ENCODE measurements around the gene NME7. TPM values are rescaled to one million over a fixed set of nuclear protein-coding genes. Genes with fewer than 3 reads are reported as not detected.

The NME7 gene
- total RNA-seq, 1 experiment from 2014 or later: 25.2 TPM

GRCh38 chr1:169300854-169301253 lies 66.7 kb downstream of the NME7 start:
- Mint-ChIP-seq H3K9me3 (ENCODE audit: low read depth, unreplicated experiment) (no peaks in the 10 kb centered on the region), H3K4me3 (ENCODE audit: low read depth, unreplicated experiment) (no peak overlapping the region), H3K4me1 (ENCODE audit: low read depth, unreplicated experiment) (peaks cover 7% of the 10 kb centered on the region), H3K27ac (ENCODE audit: unreplicated experiment) (no peak overlapping the region), H3K36me3 (ENCODE audit: insufficient read depth, unreplicated experiment) (no peaks in the 10 kb centered on the region), H3K27me3 (ENCODE audit: unreplicated experiment) (no peaks in the 10 kb centered on the region)
- BruUV-seq (replicated peaks): no TSS peak
- CTCF ChIA-PET: no interaction called here
- no peak for DNase-seq
- no peak for TF ChIP-seq CTCF (IDR thresholded peaks at IDR 0.05; ENCODE audit: unreplicated experiment)
- intact Hi-C loops (cut with micrococcal nuclease; ENCODE audit: unreplicated experiment): loop anchor here (5.0 kb wide), 1 partner anchor 69 kb away; no protein-coding TSS in a partner anchor

GRCh38 chr1:169298441-169298840 lies 69.2 kb downstream of the NME7 start:
- no TSS peak for BruUV-seq (replicated peaks)
- CTCF ChIA-PET: no interaction called here
- Mint-ChIP-seq H3K36me3 (ENCODE audit: insufficient read depth, unreplicated experiment) (no peaks in the 10 kb centered on the region), H3K4me1 (ENCODE audit: low read depth, unreplicated experiment) (peaks cover 7% of the 10 kb centered on the region), H3K4me3 (ENCODE audit: low read depth, unreplicated experiment) (no peak overlapping the region), H3K27me3 (ENCODE audit: unreplicated experiment) (no peaks in the 10 kb centered on the region), H3K27ac (ENCODE audit: unreplicated experiment) (no peak overlapping the region), H3K9me3 (ENCODE audit: low read depth, unreplicated experiment) (no peaks in the 10 kb centered on the region)
- intact Hi-C loops (cut with micrococcal nuclease; ENCODE audit: unreplicated experiment): no loop called here
- DNase-seq: no peak
- no peak for TF ChIP-seq CTCF (IDR thresholded peaks at IDR 0.05; ENCODE audit: unreplicated experiment)

GRCh38 chr1:169295846-169296245 lies 71.8 kb downstream of the NME7 start:
- Mint-ChIP-seq H3K4me3 (ENCODE audit: low read depth, unreplicated experiment) (no peak overlapping the region), H3K36me3 (ENCODE audit: insufficient read depth, unreplicated experiment) (no peaks in the 10 kb centered on the region), H3K9me3 (ENCODE audit: low read depth, unreplicated experiment) (no peaks in the 10 kb centered on the region), H3K27ac (ENCODE audit: unreplicated experiment) (no peak overlapping the region), H3K4me1 (ENCODE audit: low read depth, unreplicated experiment) (peaks cover 7% of the 10 kb centered on the region), H3K27me3 (ENCODE audit: unreplicated experiment) (no peaks in the 10 kb centered on the region)
- no peak for TF ChIP-seq CTCF (IDR thresholded peaks at IDR 0.05; ENCODE audit: unreplicated experiment)
- intact Hi-C loops (cut with micrococcal nuclease; ENCODE audit: unreplicated experiment): no loop called here
- no peak for DNase-seq
- BruUV-seq (replicated peaks): no TSS peak
- CTCF ChIA-PET: no interaction called here

GRCh38 chr1:169295425-169295824 lies 72.2 kb downstream of the NME7 start:
- Mint-ChIP-seq H3K4me3 (ENCODE audit: low read depth, unreplicated experiment) (no peak overlapping the region), H3K27me3 (ENCODE audit: unreplicated experiment) (no peaks in the 10 kb centered on the region), H3K9me3 (ENCODE audit: low read depth, unreplicated experiment) (no peaks in the 10 kb centered on the region), H3K4me1 (ENCODE audit: low read depth, unreplicated experiment) (peaks cover 7% of the 10 kb centered on the region), H3K27ac (ENCODE audit: unreplicated experiment) (no peak overlapping the region), H3K36me3 (ENCODE audit: insufficient read depth, unreplicated experiment) (no peaks in the 10 kb centered on the region)
- no peak for DNase-seq
- CTCF ChIA-PET: no interaction called here
- BruUV-seq (replicated peaks): no TSS peak
- intact Hi-C loops (cut with micrococcal nuclease; ENCODE audit: unreplicated experiment): no loop called here
- no peak for TF ChIP-seq CTCF (IDR thresholded peaks at IDR 0.05; ENCODE audit: unreplicated experiment)
